Body of pancreas (tissue), 4 donors: Measurements from ENCODE around the gene RYR3.

Experiments
- POLR2A ChIP-seq, 3 donors: fragments of 450-650 bp; IDR thresholded peaks; one replicate each; pipeline ENCODE4 v1.6.1; 2016; ENCODE audit warnings: antibody characterized with exemption in 3 of 3, mild to moderate bottlenecking in 2 of 3
- TF ChIP-seq, protein P1 (sequence below), 7 experiments: fragments of 450-650 bp in 4 of 7; fragments of 200-600 bp in 3 of 7; sonication (generic) in 3 of 7; IDR thresholded peaks; one replicate each; pipeline ENCODE4 v1.5.1; 2016 to 2019; ENCODE audit warnings: antibody characterized with exemption in 7 of 7

GRCh38 chr15:33467816-33468163, 157.0 kb downstream of the RYR3 start:
- TF ChIP-seq, protein P1, sequence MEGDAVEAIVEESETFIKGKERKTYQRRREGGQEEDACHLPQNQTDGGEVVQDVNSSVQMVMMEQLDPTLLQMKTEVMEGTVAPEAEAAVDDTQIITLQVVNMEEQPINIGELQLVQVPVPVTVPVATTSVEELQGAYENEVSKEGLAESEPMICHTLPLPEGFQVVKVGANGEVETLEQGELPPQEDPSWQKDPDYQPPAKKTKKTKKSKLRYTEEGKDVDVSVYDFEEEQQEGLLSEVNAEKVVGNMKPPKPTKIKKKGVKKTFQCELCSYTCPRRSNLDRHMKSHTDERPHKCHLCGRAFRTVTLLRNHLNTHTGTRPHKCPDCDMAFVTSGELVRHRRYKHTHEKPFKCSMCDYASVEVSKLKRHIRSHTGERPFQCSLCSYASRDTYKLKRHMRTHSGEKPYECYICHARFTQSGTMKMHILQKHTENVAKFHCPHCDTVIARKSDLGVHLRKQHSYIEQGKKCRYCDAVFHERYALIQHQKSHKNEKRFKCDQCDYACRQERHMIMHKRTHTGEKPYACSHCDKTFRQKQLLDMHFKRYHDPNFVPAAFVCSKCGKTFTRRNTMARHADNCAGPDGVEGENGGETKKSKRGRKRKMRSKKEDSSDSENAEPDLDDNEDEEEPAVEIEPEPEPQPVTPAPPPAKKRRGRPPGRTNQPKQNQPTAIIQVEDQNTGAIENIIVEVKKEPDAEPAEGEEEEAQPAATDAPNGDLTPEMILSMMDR (IDR thresholded peaks at IDR 0.05), result no peak
- no peak for TF ChIP-seq POLR2A (IDR thresholded peaks at IDR 0.05)
